Natural killer cell (primary cell): ENCODE results near the gene ARID3C. TPM values are rescaled to one million over a fixed set of nuclear protein-coding genes. Genes with fewer than 3 reads are reported as not detected.

Experiments used
- ATAC-seq, 3 donors: fragments of 150-1000 bp in 2 of 3; fragments of 200-7000 bp in 1 of 3; cut with Tn5 transposase; 1 replicate in 1 of 3; 2 replicates in 2 of 3; pipeline ENCODE4 v1.10.0; 2021; ENCODE audit warnings: mild to moderate bottlenecking in 2 of 3, moderate library complexity in 2 of 3
- DNase-seq, 2 donors: peaks; one replicate each; pipeline versions ENCODE4 v3.0.0 to v3.0.0-alpha.2; 2013 to 2021; ENCODE audit warnings: mixed read lengths in 1 of 2
- H3K27ac ChIP-seq: one replicate; pipeline ENCODE4 v1.5.1; 2013; ENCODE audit warnings: mild to moderate bottlenecking, low read length
- H3K27me3 ChIP-seq: one replicate; pipeline ENCODE4 v1.6.1; 2013; ENCODE audit warnings: low read length; ENCODE audit not compliant: control insufficient read depth, insufficient read depth
- H3K36me3 ChIP-seq: one replicate; pipeline ENCODE4 v1.6.1; 2013; ENCODE audit warnings: low read length; ENCODE audit not compliant: control insufficient read depth, insufficient read depth
- H3K4me1 ChIP-seq: one replicate; pipeline ENCODE4 v1.6.1; 2013; ENCODE audit warnings: low read length; ENCODE audit not compliant: control insufficient read depth, insufficient read depth
- H3K4me3 ChIP-seq: one replicate; pipeline ENCODE4 v1.5.1; 2013; ENCODE audit warnings: low read length
- H3K9me3 ChIP-seq: one replicate; pipeline ENCODE4 v1.6.1; 2013; ENCODE audit warnings: low read length; ENCODE audit not compliant: control insufficient read depth, insufficient read depth
- H3K27ac Mint-ChIP-seq, 2 donors: one replicate each; pipeline ENCODE4 v1.8.0; 2022; ENCODE audit warnings: mild to moderate bottlenecking in 2 of 2, mixed read lengths in 2 of 2, moderate library complexity in 1 of 2
- H3K27me3 Mint-ChIP-seq, 2 donors: one replicate each; pipeline ENCODE4 v1.8.0; 2022; ENCODE audit warnings: low read depth in 2 of 2, mixed read lengths in 2 of 2
- H3K36me3 Mint-ChIP-seq: one replicate; pipeline ENCODE4 v1.8.0; 2022; ENCODE audit warnings: mixed read lengths
- H3K4me1 Mint-ChIP-seq, 2 donors: one replicate each; pipeline ENCODE4 v1.8.0; 2022; ENCODE audit warnings: mixed read lengths in 2 of 2
- H3K4me3 Mint-ChIP-seq: one replicate; pipeline ENCODE4 v1.8.0; 2022; ENCODE audit warnings: mild to moderate bottlenecking, moderate library complexity, mixed read lengths
- H3K9me3 Mint-ChIP-seq, 2 donors: one replicate each; pipeline ENCODE4 v1.8.0; 2022; ENCODE audit warnings: mixed read lengths in 2 of 2
- WGBS: methylation state at CpG from one replicate; pipeline ENCODE4 v1.1.7; 2013; ENCODE audit warnings: missing lambda C conversion rate; ENCODE audit not compliant: insufficient coverage; 5-methylcytosine and 5-hydroxymethylcytosine counted together
- intact Hi-C: fragments of 100-400 bp; cut with micrococcal nuclease; formaldehyde crosslinking; loops from one replicate; pipeline ENCODE4 v1.14.2; 2022
- total RNA-seq, 4 donors: library from RNA; stranded (reverse); fragments of 120-200 nt in 1 of 4; gene quantifications; one replicate each; pipeline versions ENCODE4 v1.2.3 to v1.2.4, GENCODE V29; 2013 to 2022
- TF ChIP-seq, protein P1 (sequence below): fragments of 200-600 bp; IDR thresholded peaks from one replicate; pipeline ENCODE4 v1.8.0; 2022; ENCODE audit warnings: antibody characterized with exemption

The ARID3C gene
- total RNA-seq, 3 donors from 2014 or later (not counting 1 experiment from before 2014, with no cell fraction given), result 0.24 to 0.77 TPM; not detected in 1

DNA sequence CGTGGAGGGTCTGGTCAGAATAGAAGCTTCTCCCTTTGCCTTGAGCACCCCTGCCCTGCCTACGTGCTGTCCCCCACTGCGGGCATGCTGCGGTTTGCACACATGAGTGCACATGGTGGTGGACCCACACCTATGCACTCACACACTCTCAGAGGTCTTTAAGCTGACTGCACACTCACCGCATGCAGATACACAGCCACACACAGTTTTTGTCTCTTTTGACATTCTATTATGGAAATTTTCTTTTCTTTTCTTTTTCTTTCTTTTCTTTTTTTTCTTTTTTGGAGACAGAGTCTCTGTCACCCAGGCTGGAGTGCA, 584 bp upstream of the ARID3C start:
- Mint-ChIP-seq H3K27ac (peak overlapping the region in 1 of 2 donors; percentile 51), H3K4me1 (peaks cover 14 to 24% of the 10 kb centered on the region in 2 donors), H3K9me3 (no peaks in the 10 kb centered on the region), H3K4me3 (peak overlapping the region; percentile 82), H3K27me3 (peaks cover 48 to 52% of the 10 kb centered on the region in 2 donors), H3K36me3 (peaks cover 8% of the 10 kb centered on the region)
- WGBS, result 30% methylated on average over 5 of the region's 5 CpGs
- TF ChIP-seq, protein P1, sequence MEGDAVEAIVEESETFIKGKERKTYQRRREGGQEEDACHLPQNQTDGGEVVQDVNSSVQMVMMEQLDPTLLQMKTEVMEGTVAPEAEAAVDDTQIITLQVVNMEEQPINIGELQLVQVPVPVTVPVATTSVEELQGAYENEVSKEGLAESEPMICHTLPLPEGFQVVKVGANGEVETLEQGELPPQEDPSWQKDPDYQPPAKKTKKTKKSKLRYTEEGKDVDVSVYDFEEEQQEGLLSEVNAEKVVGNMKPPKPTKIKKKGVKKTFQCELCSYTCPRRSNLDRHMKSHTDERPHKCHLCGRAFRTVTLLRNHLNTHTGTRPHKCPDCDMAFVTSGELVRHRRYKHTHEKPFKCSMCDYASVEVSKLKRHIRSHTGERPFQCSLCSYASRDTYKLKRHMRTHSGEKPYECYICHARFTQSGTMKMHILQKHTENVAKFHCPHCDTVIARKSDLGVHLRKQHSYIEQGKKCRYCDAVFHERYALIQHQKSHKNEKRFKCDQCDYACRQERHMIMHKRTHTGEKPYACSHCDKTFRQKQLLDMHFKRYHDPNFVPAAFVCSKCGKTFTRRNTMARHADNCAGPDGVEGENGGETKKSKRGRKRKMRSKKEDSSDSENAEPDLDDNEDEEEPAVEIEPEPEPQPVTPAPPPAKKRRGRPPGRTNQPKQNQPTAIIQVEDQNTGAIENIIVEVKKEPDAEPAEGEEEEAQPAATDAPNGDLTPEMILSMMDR, result no peak
- Histone ChIP-seq H3K4me3 (peak overlapping the region; percentile 4), H3K36me3 (no peaks in the 10 kb centered on the region), H3K4me1 (peaks cover 12% of the 10 kb centered on the region), H3K9me3 (no peaks in the 10 kb centered on the region), H3K27ac (no peak overlapping the region), H3K27me3 (peaks cover 42% of the 10 kb centered on the region)
- ATAC-seq (no peak), DNase-seq (no peak)
- intact Hi-C loops, result no loop called here

DNA sequence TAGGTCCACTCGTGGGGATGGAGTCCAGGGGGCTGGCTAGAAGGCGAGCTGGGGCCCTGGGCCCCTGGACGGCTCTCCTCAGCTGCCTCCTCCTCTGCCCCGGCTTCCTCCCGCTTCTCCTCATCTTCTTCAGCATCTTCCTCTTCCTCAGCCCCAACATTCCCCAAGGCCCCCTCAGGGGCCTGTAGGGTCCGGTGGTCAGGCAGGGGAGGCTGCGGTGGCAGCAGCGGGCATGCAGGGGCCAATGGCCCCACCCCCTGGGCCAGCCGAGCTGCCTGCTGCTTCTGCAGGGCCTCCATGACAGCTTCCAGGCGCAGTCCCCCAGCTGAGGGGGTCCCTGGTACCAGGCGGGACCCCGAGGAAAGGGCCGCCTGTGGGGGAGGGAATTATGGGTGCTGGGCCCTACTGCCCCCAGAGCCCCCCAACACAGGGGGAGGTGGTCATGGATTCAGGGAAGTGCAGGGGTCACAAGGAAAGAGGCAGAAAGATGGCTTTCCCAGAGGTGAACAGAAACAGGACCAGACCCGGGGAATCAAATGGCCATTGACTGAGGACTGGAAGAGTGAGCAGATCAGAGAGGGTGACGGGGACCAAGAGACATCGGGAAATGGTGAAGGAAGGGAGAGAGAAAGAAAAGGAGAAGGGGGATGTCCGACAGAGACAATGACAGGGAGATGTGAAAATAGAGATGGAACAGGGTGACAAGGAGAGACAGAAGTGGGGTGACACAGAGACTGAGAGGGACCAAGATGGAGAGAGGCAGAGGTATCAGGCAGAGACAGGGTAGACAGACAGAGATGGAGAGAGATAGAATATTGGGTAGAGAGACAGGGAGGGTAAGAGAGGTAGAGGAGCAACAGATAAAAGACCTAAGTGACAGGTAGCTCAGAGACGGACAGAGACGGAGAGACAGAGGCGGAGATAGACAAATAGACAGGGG, 880 bp downstream of the ARID3C start:
- peaks cover 55 to 58% of the 10 kb centered on the region in 2 donors for H3K27me3 Mint-ChIP-seq
- no peak overlapping the region for H3K4me3 ChIP-seq
- TF ChIP-seq, protein P1, result no peak
- H3K4me3 Mint-ChIP-seq, result peak overlapping the region; percentile 86
- peaks cover 54% of the 10 kb centered on the region for H3K27me3 ChIP-seq
- peak overlapping the region; percentile 1 to 29 for H3K27ac Mint-ChIP-seq
- H3K9me3 Mint-ChIP-seq, result no peaks in the 10 kb centered on the region
- peaks cover 24% of the 10 kb centered on the region for H3K4me1 ChIP-seq
- H3K4me1 Mint-ChIP-seq, result peaks cover 22 to 26% of the 10 kb centered on the region in 2 donors
- ATAC-seq, result peak in 1 of 3 donors; percentile 9
- H3K9me3 ChIP-seq, result no peaks in the 10 kb centered on the region
- no peak overlapping the region for H3K27ac ChIP-seq
- no peak for DNase-seq
- H3K36me3 ChIP-seq, result no peaks in the 10 kb centered on the region
- H3K36me3 Mint-ChIP-seq, result peaks cover 8% of the 10 kb centered on the region
- intact Hi-C loops, result no loop called here
- WGBS, result 34% methylated on average over 20 of the region's 20 CpGs

DNA sequence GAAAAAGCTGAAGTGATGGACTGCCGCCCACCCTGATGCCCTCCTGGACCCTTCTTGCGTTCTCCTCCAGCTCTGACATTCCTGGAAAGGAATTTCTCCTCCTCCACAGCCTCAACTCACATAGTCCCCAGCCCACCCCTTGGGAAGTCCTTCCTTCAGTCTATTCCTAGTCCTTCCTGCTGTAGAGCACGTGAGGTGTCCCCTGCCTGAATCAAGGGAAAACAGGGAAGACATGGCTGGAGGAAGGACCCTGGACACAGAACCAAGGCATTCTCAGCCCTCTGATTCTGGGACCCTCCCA, 3.7 kb downstream of the ARID3C start:
- ATAC-seq, result no peak

More for the DNA sequence above, 3.7 kb downstream of the ARID3C start:
- no peak overlapping the region for H3K27ac Mint-ChIP-seq
- no peak for DNase-seq
- peaks cover 29 to 40% of the 10 kb centered on the region in 2 donors for H3K4me1 Mint-ChIP-seq
- TF ChIP-seq, protein P1, result no peak
- peaks cover 63 to 64% of the 10 kb centered on the region in 2 donors for H3K27me3 Mint-ChIP-seq
- peaks cover 8% of the 10 kb centered on the region for H3K36me3 Mint-ChIP-seq
- H3K27ac ChIP-seq, result no peak overlapping the region
- peaks cover 68% of the 10 kb centered on the region for H3K27me3 ChIP-seq
- H3K4me3 ChIP-seq, result no peak overlapping the region
- no peaks in the 10 kb centered on the region for H3K9me3 Mint-ChIP-seq
- peaks cover 31% of the 10 kb centered on the region for H3K4me1 ChIP-seq
- H3K4me3 Mint-ChIP-seq, result no peak overlapping the region
- no peaks in the 10 kb centered on the region for H3K9me3 ChIP-seq
- 79% methylated on average over 3 of the region's 3 CpGs for WGBS
- H3K36me3 ChIP-seq, result no peaks in the 10 kb centered on the region
- intact Hi-C loops, result no loop called here
